Caco-2 (cell line): Measurements from ENCODE around the gene DUSP23. TPM values are rescaled to one million over a fixed set of nuclear protein-coding genes. Genes with fewer than 3 reads are reported as not detected.

Source experiments
- BruUV-seq: library from RNA; stranded (reverse); fragments of 400-500 nt; replicated peaks from 2 replicates; lab custom pipeline; 2021; lab: Mats Ljungman, UMichigan
- CTCF ChIA-PET: fragments of 300-600 bp; sonication (Branson Sonifier 250); formaldehyde crosslinking; loops from one replicate; lab custom pipeline; 2022; ENCODE audit warnings: antibody characterized with exemption; lab: Charles Lee
- POLR2A ChIA-PET: fragments of 300-600 bp; sonication (Branson Sonifier 250); formaldehyde crosslinking; loops from one replicate; lab custom pipeline; 2022; ENCODE audit warnings: antibody characterized with exemption; lab: Charles Lee
- DNase-seq, 2 experiments: peaks; one replicate each; pipeline versions ENCODE4 v3.0.0 to v3.0.0-alpha.2; 2020 to 2022
- H3K27me3 ChIP-seq: replicated peaks from 2 replicates; pipeline ENCODE4 v1.6.0; 2011; ENCODE audit warnings: low read length; ENCODE audit not compliant: control insufficient read depth, insufficient read depth
- H3K36me3 ChIP-seq: 2 replicates; pipeline ENCODE4 v1.5.1; 2011; ENCODE audit warnings: low read length; ENCODE audit not compliant: control insufficient read depth, insufficient read depth
- H3K4me1 ChIP-seq: fragments of 250-450 bp; sonication (Bioruptor Pico); 2 replicates; pipeline ENCODE4 v1.5.1; 2020; ENCODE audit warnings: mild to moderate bottlenecking
- H3K4me3 ChIP-seq: 2 replicates; pipeline ENCODE4 v1.5.1; 2011; ENCODE audit warnings: low read depth, mild to moderate bottlenecking, control low read depth, low read length
- H3K9me3 ChIP-seq: fragments of 250-450 bp; sonication (Bioruptor Pico); 2 replicates; pipeline ENCODE4 v1.5.1; 2020; ENCODE audit warnings: mild to moderate bottlenecking, moderate library complexity
- H3K27ac Mint-ChIP-seq: one replicate; pipeline ENCODE4 v1.8.0; 2022; ENCODE audit warnings: mixed read lengths; ENCODE audit not compliant: unreplicated experiment
- H3K27me3 Mint-ChIP-seq: one replicate; pipeline ENCODE4 v1.8.0; 2022; ENCODE audit warnings: mixed read lengths; ENCODE audit not compliant: insufficient read depth, unreplicated experiment
- H3K36me3 Mint-ChIP-seq: one replicate; pipeline ENCODE4 v1.8.0; 2022; ENCODE audit warnings: mild to moderate bottlenecking, mixed read lengths; ENCODE audit not compliant: insufficient read depth, unreplicated experiment
- H3K4me1 Mint-ChIP-seq: one replicate; pipeline ENCODE4 v1.8.0; 2022; ENCODE audit warnings: low read depth, mixed read lengths; ENCODE audit not compliant: unreplicated experiment
- H3K4me3 Mint-ChIP-seq: one replicate; pipeline ENCODE4 v1.8.0; 2022; ENCODE audit warnings: mild to moderate bottlenecking, moderate library complexity, mixed read lengths; ENCODE audit not compliant: unreplicated experiment
- H3K9me3 Mint-ChIP-seq: one replicate; pipeline ENCODE4 v1.8.0; 2022; ENCODE audit warnings: mixed read lengths; ENCODE audit not compliant: unreplicated experiment
- intact Hi-C: fragments of 100-400 bp; cut with micrococcal nuclease; formaldehyde crosslinking; loops from one replicate; pipeline ENCODE4 v1.10.0; 2022; ENCODE audit not compliant: unreplicated experiment
- total RNA-seq: library from RNA; stranded (reverse); gene quantifications from 2 replicates; pipeline ENCODE4 v1.2.3, GENCODE V29; 2022
- TF ChIP-seq, protein P1 (sequence below), 2 experiments: fragments of 200-600 bp in 1 of 2; IDR thresholded peaks; 1 replicate in 1 of 2; 2 replicates in 1 of 2; pipeline versions ENCODE4 v1.5.1 to v1.8.0; 2011 to 2022; ENCODE audit warnings: antibody characterized with exemption in 1 of 2, control low read depth in 1 of 2, inconsistent platforms in 1 of 2, low read depth in 1 of 2, low read length in 1 of 2, mild to moderate bottlenecking in 1 of 2, moderate library complexity in 1 of 2; ENCODE audit not compliant: insufficient read depth in 1 of 2, severe bottlenecking in 1 of 2, unreplicated experiment in 1 of 2

Gene DUSP23
- total RNA-seq, 1 experiment from 2014 or later: 44.5 TPM

DNA sequence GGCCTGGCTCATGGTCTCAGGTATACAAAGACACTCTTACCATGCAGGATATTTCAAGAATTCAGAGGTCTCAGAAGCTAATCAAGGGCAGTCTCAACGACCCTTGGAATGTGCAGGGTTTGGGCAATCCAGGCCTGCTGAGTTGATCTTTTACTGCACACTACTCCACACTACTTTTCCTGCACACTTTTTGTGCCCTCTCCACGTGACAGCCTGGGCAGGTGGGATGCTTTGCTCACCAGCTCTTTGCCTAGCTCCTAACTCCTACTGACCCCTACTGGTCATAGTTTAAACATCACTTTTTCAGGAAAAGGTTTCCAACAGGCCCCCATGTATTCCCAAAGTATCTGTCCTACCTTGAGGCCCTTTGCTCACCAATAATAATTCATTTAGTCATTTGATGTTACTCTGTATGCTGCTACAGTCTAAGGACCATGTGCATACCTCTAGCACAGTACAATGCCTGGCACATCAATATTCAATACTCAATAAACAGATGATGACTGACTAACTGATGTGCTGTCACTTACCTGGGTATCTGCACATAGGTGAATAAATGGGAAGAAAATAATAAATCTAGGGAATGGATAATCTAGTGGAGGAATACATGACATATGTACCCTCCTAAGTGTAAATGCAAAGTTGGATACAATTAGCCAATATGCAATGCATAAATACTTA lies 9.6 kb downstream of the DUSP23 start:
- Mint-ChIP-seq H3K4me1 (peaks cover 31% of the 10 kb centered on the region), H3K27ac (no peak overlapping the region), H3K36me3 (no peaks in the 10 kb centered on the region), H3K27me3 (peaks cover 4% of the 10 kb centered on the region), H3K9me3 (no peaks in the 10 kb centered on the region), H3K4me3 (no peak overlapping the region)
- no peak overlapping the region for H3K4me3 ChIP-seq
- no peaks in the 10 kb centered on the region for H3K36me3 ChIP-seq
- ChIA-PET POLR2A (no interaction called here), CTCF (interaction anchor here (0.6 to 2.3 kb wide), 8 partner anchors 9 to 592 kb away, joined by 3 to 26 read pairs (median 3); partner anchors contain the start of gene DUSP23)
- peak; percentile 51 to 58 for DNase-seq
- TF ChIP-seq, protein P1, sequence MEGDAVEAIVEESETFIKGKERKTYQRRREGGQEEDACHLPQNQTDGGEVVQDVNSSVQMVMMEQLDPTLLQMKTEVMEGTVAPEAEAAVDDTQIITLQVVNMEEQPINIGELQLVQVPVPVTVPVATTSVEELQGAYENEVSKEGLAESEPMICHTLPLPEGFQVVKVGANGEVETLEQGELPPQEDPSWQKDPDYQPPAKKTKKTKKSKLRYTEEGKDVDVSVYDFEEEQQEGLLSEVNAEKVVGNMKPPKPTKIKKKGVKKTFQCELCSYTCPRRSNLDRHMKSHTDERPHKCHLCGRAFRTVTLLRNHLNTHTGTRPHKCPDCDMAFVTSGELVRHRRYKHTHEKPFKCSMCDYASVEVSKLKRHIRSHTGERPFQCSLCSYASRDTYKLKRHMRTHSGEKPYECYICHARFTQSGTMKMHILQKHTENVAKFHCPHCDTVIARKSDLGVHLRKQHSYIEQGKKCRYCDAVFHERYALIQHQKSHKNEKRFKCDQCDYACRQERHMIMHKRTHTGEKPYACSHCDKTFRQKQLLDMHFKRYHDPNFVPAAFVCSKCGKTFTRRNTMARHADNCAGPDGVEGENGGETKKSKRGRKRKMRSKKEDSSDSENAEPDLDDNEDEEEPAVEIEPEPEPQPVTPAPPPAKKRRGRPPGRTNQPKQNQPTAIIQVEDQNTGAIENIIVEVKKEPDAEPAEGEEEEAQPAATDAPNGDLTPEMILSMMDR (IDR thresholded peaks at IDR 0.05; ENCODE audit: insufficient read depth in 1 of 2, low read depth in 1 of 2, low read length in 1 of 2, severe bottlenecking in 1 of 2, unreplicated experiment in 1 of 2): peak; percentile 59 to 65
- intact Hi-C loops: loop anchor here (1.0 to 5.0 kb wide), 2 partner anchors 10 to 628 kb away; partner anchors contain the start of gene DUSP23
- peaks cover 20% of the 10 kb centered on the region for H3K4me1 ChIP-seq
- BruUV-seq: no TSS peak
- no peaks in the 10 kb centered on the region for H3K9me3 ChIP-seq
- H3K27me3 ChIP-seq: no peaks in the 10 kb centered on the region

DNA sequence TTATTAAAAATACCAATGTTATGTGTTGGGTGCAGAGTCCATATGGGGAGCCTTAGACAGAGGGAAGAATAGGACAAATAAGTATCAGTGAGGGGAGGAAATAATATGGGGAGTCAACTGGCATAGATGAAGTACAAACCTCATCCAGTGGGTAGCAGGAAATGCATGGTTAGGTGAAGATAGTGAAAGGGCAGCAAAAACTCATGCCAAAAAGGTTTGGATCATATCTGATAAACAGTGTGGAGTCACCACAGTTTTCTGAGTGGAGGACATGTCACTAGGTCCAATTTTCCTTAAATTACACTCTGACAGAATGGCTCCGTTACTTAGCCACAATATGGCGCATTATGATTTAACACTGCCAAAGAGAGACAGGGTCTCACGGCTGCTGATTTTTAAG lies 10.3 kb downstream of the DUSP23 start:
- TF ChIP-seq, protein P1 (IDR thresholded peaks at IDR 0.05; ENCODE audit: insufficient read depth in 1 of 2, low read depth in 1 of 2, low read length in 1 of 2, severe bottlenecking in 1 of 2, unreplicated experiment in 1 of 2): no peak
- no peaks in the 10 kb centered on the region for H3K27me3 ChIP-seq
- no peak overlapping the region for H3K4me3 ChIP-seq
- BruUV-seq: no TSS peak
- no peak overlapping the region for H3K4me3 Mint-ChIP-seq
- H3K9me3 Mint-ChIP-seq: no peaks in the 10 kb centered on the region
- DNase-seq: no peak
- intact Hi-C loops: loop anchor here (5.0 kb wide), 1 partner anchor 629 kb away; no protein-coding TSS in a partner anchor
- peaks cover 31% of the 10 kb centered on the region for H3K4me1 Mint-ChIP-seq
- H3K9me3 ChIP-seq: no peaks in the 10 kb centered on the region
- H3K4me1 ChIP-seq: peaks cover 17% of the 10 kb centered on the region
- ChIA-PET POLR2A (no interaction called here), CTCF (no interaction called here)
- no peak overlapping the region for H3K27ac Mint-ChIP-seq
- H3K36me3 ChIP-seq: no peaks in the 10 kb centered on the region
- no peaks in the 10 kb centered on the region for H3K36me3 Mint-ChIP-seq
- H3K27me3 Mint-ChIP-seq: peaks cover 4% of the 10 kb centered on the region

DNA sequence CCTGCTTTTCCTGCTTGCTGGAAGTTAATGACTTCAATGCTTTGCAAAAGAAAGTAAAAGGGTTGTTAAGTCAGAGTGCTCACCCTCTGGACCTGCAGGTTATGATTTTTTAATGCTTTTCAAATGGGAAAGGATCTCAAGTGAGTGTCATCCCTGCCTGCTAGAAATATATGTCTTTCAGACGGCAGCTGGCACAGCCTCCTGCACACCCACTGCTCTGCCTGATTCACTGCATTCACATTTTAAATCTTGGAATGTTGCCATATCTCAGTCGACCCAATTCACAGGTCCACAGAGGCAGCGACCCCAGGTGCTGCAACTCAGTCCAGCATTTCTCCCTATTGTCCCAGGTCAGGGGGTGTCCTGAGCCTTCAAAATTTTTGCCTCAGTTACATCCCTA lies 10.7 kb downstream of the DUSP23 start:
- intact Hi-C loops: loop anchor here (5.0 kb wide), 1 partner anchor 629 kb away; no protein-coding TSS in a partner anchor
- TF ChIP-seq, protein P1 (IDR thresholded peaks at IDR 0.05; ENCODE audit: insufficient read depth in 1 of 2, low read depth in 1 of 2, low read length in 1 of 2, severe bottlenecking in 1 of 2, unreplicated experiment in 1 of 2): no peak
- Mint-ChIP-seq H3K27me3 (peaks cover 4% of the 10 kb centered on the region), H3K36me3 (no peaks in the 10 kb centered on the region), H3K4me3 (no peak overlapping the region), H3K4me1 (peaks cover 27% of the 10 kb centered on the region), H3K9me3 (no peaks in the 10 kb centered on the region), H3K27ac (no peak overlapping the region)
- Histone ChIP-seq H3K9me3 (no peaks in the 10 kb centered on the region), H3K36me3 (no peaks in the 10 kb centered on the region), H3K4me3 (no peak overlapping the region), H3K27me3 (no peaks in the 10 kb centered on the region), H3K4me1 (peaks cover 12% of the 10 kb centered on the region)
- DNase-seq: no peak
- CTCF ChIA-PET: no interaction called here
- BruUV-seq: no TSS peak
- POLR2A ChIA-PET: no interaction called here
